ENCODE measurements around the gene GOLGA3.
"Not testable (repeated sequence)": the region's sequence is repeated elsewhere in the genome, so short reads cannot be mapped to it uniquely, and the experiment has no call there.

GOLGA3 gene

GRCh38 chr12:132754160-132754932 is 74.3 kb downstream of the GOLGA3 start:
- in situ Hi-C loops (cut with HindIII; ENCODE audit: low pct_unique_long_range_greater_than_20kb, low sequenced_read_pairs) = no loop called here
- TF ChIP-seq JUND (IDR thresholded peaks at IDR 0.05; ENCODE audit: low read depth) = no peak
- no peak for DNase-seq (ENCODE audit: low read depth in 1 of 2, low spot score in 1 of 2)

DNA sequence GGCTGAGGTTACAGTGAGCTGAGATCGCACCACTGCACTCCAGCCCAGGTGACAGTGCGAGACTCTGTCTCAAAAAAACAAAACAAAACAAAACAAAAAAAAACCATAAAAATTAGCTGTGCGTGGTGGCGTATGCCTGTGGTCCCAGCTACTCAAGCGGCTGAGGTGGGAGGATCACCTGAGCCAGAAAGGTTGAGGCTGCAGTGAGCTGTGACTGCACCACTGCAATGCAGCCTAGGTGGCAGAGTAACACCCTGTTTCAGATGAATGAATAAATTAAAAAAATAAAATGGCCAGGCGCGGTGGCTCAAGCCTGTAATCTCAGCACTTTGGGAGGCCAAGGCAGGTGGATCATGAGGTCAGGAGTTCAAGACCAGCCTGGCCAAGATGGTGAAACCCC is 75.0 kb downstream of the GOLGA3 start:
- DNase-seq (ENCODE audit: low read depth in 1 of 2, low spot score in 1 of 2); in situ Hi-C loops (cut with HindIII; ENCODE audit: low pct_unique_long_range_greater_than_20kb, low sequenced_read_pairs): not testable (repeated sequence)

GRCh38 chr12:132748319-132748718 is 80.3 kb downstream of the GOLGA3 start:
- no peak for TF ChIP-seq JUND (IDR thresholded peaks at IDR 0.05; ENCODE audit: low read depth)
- DNase-seq (ENCODE audit: low read depth in 1 of 2, low spot score in 1 of 2) = no peak
- in situ Hi-C loops (cut with HindIII; ENCODE audit: low pct_unique_long_range_greater_than_20kb, low sequenced_read_pairs) = no loop called here

GRCh38 chr12:132747896-132748295 is 80.8 kb downstream of the GOLGA3 start:
- no peak for TF ChIP-seq JUND (IDR thresholded peaks at IDR 0.05; ENCODE audit: low read depth)
- DNase-seq (ENCODE audit: low read depth in 1 of 2, low spot score in 1 of 2) = no peak
- in situ Hi-C loops (cut with HindIII; ENCODE audit: low pct_unique_long_range_greater_than_20kb, low sequenced_read_pairs) = no loop called here

GRCh38 chr12:132747395-132747794 is 81.3 kb downstream of the GOLGA3 start:
- in situ Hi-C loops (cut with HindIII; ENCODE audit: low pct_unique_long_range_greater_than_20kb, low sequenced_read_pairs) = no loop called here
- DNase-seq (ENCODE audit: low read depth in 1 of 2, low spot score in 1 of 2) = no peak
- no peak for TF ChIP-seq JUND (IDR thresholded peaks at IDR 0.05; ENCODE audit: low read depth)

DNA sequence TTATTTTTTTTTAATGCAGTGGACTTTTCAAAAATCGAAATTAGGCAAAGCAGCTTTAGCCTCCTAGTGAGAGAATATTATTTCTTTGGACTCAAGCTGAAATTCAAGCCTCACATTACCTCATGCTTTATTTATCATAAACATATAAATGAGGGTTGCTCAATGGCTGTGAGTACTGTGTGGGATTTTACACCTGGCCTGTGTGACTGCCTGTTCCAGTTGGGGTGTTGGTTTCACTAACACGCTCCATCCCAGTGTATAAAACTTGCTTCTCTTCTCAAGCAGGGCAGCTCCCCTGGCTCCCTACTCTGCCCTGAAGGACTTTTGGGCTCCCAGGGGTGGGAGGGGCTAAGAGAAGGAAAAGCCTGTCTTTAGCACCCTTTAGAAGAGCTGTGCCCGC is 82.1 kb downstream of the GOLGA3 start:
- in situ Hi-C loops (cut with HindIII; ENCODE audit: low pct_unique_long_range_greater_than_20kb, low sequenced_read_pairs) = no loop called here

DNA sequence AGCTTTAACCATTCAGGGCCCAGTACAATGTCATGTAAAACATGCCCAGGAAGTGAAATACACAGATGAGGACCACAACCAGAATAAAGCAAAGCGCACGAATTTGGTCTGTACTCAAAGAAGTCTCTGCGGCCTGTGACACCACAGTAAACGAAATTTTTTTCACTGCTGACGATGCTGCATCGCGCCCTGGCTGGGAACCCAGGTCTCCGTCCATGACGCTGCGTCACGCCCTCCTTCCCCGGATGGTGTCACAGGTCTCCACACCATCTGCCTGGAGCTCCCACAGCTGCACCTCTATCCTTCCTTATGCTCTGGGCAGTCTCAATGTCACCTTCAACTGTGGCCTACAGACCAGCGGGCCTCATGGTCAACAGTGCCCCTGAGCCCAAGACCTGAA is 84.8 kb downstream of the GOLGA3 start:
- in situ Hi-C loops (cut with HindIII; ENCODE audit: low pct_unique_long_range_greater_than_20kb, low sequenced_read_pairs) = no loop called here
- no peak for TF ChIP-seq JUND (IDR thresholded peaks at IDR 0.05; ENCODE audit: low read depth)
- DNase-seq (ENCODE audit: low read depth in 1 of 2, low spot score in 1 of 2) = no peak

More for the DNA sequence above, 82.1 kb downstream of the GOLGA3 start:
- no peak for TF ChIP-seq JUND (IDR thresholded peaks at IDR 0.05; ENCODE audit: low read depth)
- no peak for DNase-seq (ENCODE audit: low read depth in 1 of 2, low spot score in 1 of 2)

- DNase-seq (ENCODE audit: low read depth in 1 of 2, low spot score in 1 of 2) = no peak
- no peak for TF ChIP-seq JUND (IDR thresholded peaks at IDR 0.05; ENCODE audit: low read depth)
- in situ Hi-C loops (cut with HindIII; ENCODE audit: low pct_unique_long_range_greater_than_20kb, low sequenced_read_pairs) = no loop called here
These were observed 87.0 kb downstream of the GOLGA3 start for GRCh38 chr12:132741620-132742019.

DNA sequence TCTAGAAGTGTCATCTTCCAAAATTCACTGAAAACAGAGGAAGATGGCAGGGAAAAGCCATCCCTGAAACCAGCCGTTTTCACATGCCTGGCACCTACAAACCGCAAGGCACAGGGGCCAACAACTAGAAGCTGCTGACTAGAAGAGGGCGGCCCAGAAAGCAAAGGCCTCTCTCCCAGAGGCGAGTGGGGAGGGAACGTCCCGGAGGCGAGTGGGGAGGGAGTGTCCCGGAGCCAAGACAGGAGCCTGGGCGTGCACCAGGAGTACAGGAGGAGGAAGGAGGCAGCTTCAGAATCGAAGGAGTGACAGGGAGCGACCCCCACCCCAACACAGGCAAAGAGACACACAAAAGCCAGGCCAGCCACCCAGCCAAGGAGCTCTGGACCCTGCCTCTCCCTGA is 88.0 kb downstream of the GOLGA3 start:
- no peak for TF ChIP-seq JUND (IDR thresholded peaks at IDR 0.05; ENCODE audit: low read depth)
- in situ Hi-C loops (cut with HindIII; ENCODE audit: low pct_unique_long_range_greater_than_20kb, low sequenced_read_pairs) = no loop called here
- no peak for DNase-seq (ENCODE audit: low read depth in 1 of 2, low spot score in 1 of 2)

DNA sequence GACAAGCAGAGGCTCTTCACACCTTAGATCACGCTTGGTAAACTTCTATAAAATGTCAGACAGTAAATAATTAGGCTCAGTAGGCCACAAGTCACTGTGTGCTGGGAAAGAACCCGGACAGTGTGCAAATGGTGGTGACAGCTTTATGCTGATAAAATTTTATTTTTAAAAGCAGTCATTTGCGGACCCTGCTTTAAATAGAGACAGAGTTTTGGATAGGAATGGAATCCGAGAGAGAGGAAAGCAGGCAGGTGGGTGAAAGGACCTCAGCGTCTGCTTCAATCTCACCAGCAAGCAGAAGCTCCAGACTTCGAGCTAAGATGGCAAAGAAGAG is 88.4 kb downstream of the GOLGA3 start:
- no peak for TF ChIP-seq JUND (IDR thresholded peaks at IDR 0.05; ENCODE audit: low read depth)
- DNase-seq (ENCODE audit: low read depth in 1 of 2, low spot score in 1 of 2) = no peak
- in situ Hi-C loops (cut with HindIII; ENCODE audit: low pct_unique_long_range_greater_than_20kb, low sequenced_read_pairs) = no loop called here

DNA sequence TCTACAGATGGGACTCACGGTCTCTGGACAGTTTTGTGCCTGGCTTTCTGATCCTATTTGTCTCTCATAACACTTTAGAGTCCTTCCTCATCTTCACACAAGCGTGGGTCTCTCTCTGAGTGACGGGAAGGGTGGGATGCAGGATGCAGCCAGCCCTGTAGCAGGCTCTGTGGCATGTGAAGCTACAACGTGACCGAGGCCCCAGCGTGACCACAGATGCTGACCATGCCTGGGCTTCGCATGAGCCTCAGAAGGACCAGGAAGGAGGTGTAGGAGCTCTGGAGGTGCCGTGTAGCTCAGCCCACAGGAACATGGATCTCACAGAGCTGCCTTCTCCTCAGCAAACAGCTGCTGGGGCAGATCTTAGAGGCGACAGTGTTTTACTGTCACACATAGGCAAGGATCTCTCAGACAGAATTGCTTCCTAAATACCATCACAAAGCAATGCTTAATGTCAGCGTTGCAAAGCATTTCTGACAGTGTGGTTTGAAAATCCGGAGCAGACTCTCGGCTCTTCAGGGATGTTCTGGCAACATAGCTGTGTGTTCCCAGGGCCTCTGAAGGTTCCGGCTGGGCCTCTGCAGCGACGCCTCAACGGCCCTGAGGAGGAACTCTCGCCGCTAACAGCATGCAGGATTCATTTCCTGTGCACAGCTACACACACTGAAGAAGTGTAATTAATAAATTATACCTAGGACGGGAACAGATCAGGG is 88.9 kb downstream of the GOLGA3 start:
- in situ Hi-C loops (cut with HindIII; ENCODE audit: low pct_unique_long_range_greater_than_20kb, low sequenced_read_pairs) = no loop called here
- no peak for TF ChIP-seq JUND (IDR thresholded peaks at IDR 0.05; ENCODE audit: low read depth)
- no peak for DNase-seq (ENCODE audit: low read depth in 1 of 2, low spot score in 1 of 2)

DNA sequence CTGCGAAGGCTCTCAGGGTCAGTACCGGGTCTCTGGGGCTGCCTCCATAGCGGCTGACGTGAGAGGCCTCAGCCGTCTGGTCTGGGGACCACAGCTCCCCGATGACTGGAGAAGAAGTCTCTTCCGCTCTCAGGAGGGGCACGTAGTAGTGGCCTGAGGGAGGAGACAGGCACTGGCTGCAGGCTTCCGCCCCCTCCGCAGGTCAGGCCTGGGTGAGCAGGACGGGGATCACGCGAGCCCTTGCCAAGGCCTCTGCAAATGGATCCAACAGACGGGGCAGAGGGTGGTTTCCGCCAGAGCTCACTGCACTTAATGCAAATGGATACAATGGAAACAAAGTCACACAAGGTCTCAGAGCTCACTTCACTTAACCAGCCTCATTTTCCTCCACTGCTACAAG is 91.8 kb downstream of the GOLGA3 start:
- DNase-seq (ENCODE audit: low read depth in 1 of 2, low spot score in 1 of 2) = no peak
- no peak for TF ChIP-seq JUND (IDR thresholded peaks at IDR 0.05; ENCODE audit: low read depth)
- in situ Hi-C loops (cut with HindIII; ENCODE audit: low pct_unique_long_range_greater_than_20kb, low sequenced_read_pairs) = no loop called here

- in situ Hi-C loops (cut with HindIII; ENCODE audit: low pct_unique_long_range_greater_than_20kb, low sequenced_read_pairs) = no loop called here
- no peak for DNase-seq (ENCODE audit: low read depth in 1 of 2, low spot score in 1 of 2)
- no peak for TF ChIP-seq JUND (IDR thresholded peaks at IDR 0.05; ENCODE audit: low read depth)
These were observed 92.3 kb downstream of the GOLGA3 start for GRCh38 chr12:132736378-132736777.
